CD4-positive, alpha-beta T cell (primary cell): ENCODE measurements around the gene HEXD. TPM values are rescaled to one million over a fixed set of nuclear protein-coding genes. Genes with fewer than 3 reads are reported as not detected.
"Not testable (repeated sequence)": the region's sequence is repeated elsewhere in the genome, so short reads cannot be mapped to it uniquely, and the experiment has no call there.

Experiments used
- ATAC-seq: fragments of 200-7000 bp; cut with Tn5 transposase; one replicate; pipeline ENCODE4 v1.10.0; 2022; ENCODE audit warnings: mild to moderate bottlenecking; ENCODE audit not compliant: poor library complexity
- CTCF ChIA-PET: fragments of 350-600 bp; sonication (Branson Sonifier 250); formaldehyde crosslinking; loops from one replicate; lab custom pipeline; 2021; ENCODE audit warnings: antibody characterized with exemption, inconsistent platforms; lab: Charles Lee
- POLR2A ChIA-PET: fragments of 350-600 bp; sonication (Branson Sonifier 250); formaldehyde crosslinking; loops from one replicate; lab custom pipeline; 2021; ENCODE audit warnings: antibody characterized with exemption, inconsistent platforms; lab: Charles Lee
- DNase-seq, 14 experiments: peaks; one replicate each; pipeline ENCODE4 v3.0.0-alpha.2; 2013 to 2020; ENCODE audit warnings: mixed read lengths in 2 of 14
- H3K27ac ChIP-seq, 2 donors: one replicate each; pipeline versions ENCODE4 v1.5.1 to v1.7.0; 2013; ENCODE audit warnings: low read length in 2 of 2, low read depth in 1 of 2, mild to moderate bottlenecking in 1 of 2
- H3K27me3 ChIP-seq, 2 experiments: 1 replicate in 1 of 2; 2 replicates in 1 of 2; pipeline versions ENCODE4 v1.6.1 to v1.7.0; 2013; ENCODE audit warnings: low read length in 2 of 2, control low read depth in 1 of 2, mild to moderate bottlenecking in 1 of 2, moderate library complexity in 1 of 2; ENCODE audit not compliant: insufficient read depth in 2 of 2, control insufficient read depth in 1 of 2
- H3K36me3 ChIP-seq: one replicate; pipeline ENCODE4 v1.6.1; 2013; ENCODE audit warnings: low read length, control low read depth; ENCODE audit not compliant: insufficient read depth
- H3K4me1 ChIP-seq: one replicate; pipeline ENCODE4 v1.6.1; 2013; ENCODE audit warnings: low read length, control low read depth; ENCODE audit not compliant: insufficient read depth
- H3K4me3 ChIP-seq: one replicate; pipeline ENCODE4 v1.5.1; 2013; ENCODE audit warnings: mild to moderate bottlenecking, low read length, moderate library complexity
- H3K9me3 ChIP-seq, 2 experiments: 1 replicate in 1 of 2; 2 replicates in 1 of 2; pipeline versions ENCODE4 v1.6.1 to v1.7.0; 2013; ENCODE audit warnings: low read length in 2 of 2, mild to moderate bottlenecking in 2 of 2, control low read depth in 1 of 2, moderate library complexity in 1 of 2; ENCODE audit not compliant: control insufficient read depth in 1 of 2, insufficient read depth in 1 of 2
- H3K27ac Mint-ChIP-seq: one replicate; pipeline ENCODE4 v1.8.0; 2020; ENCODE audit warnings: mixed read lengths
- H3K27me3 Mint-ChIP-seq: one replicate; pipeline ENCODE4 v1.8.0; 2021; ENCODE audit warnings: mixed read lengths
- H3K36me3 Mint-ChIP-seq: one replicate; pipeline ENCODE4 v1.8.0; 2021; ENCODE audit warnings: low read depth, mixed read lengths
- H3K4me1 Mint-ChIP-seq: one replicate; pipeline ENCODE4 v1.8.0; 2021; ENCODE audit warnings: low read depth, mixed read lengths
- H3K4me3 Mint-ChIP-seq: one replicate; pipeline ENCODE4 v1.8.0; 2020; ENCODE audit warnings: mild to moderate bottlenecking, mixed read lengths
- H3K9me3 Mint-ChIP-seq: one replicate; pipeline ENCODE4 v1.8.0; 2020; ENCODE audit warnings: mixed read lengths
- intact Hi-C, 2 experiments: fragments of 100-400 bp; cut with DNase I in 1 of 2; cut with micrococcal nuclease in 1 of 2; formaldehyde crosslinking; loops; one replicate each; pipeline versions ENCODE4 v1.15.1 to v1.9.0; 2023 to 2025; cut with DNase I, micrococcal nuclease
- total RNA-seq, 174 experiments: library from RNA in 2 of 174; stranded (reverse) in 2 of 174; gene quantifications; one replicate each; pipeline ENCODE4 v1.2.3 and lab custom pipeline; 2021 to 2026
- TF ChIP-seq, protein P1 (sequence below): fragments of 200-600 bp; IDR thresholded peaks from one replicate; pipeline ENCODE4 v1.8.0; 2022; ENCODE audit warnings: antibody characterized with exemption, mild to moderate bottlenecking

Gene HEXD
- total RNA-seq, 2 experiments from 2014 or later, result 27.8 to 31.2 TPM

DNA sequence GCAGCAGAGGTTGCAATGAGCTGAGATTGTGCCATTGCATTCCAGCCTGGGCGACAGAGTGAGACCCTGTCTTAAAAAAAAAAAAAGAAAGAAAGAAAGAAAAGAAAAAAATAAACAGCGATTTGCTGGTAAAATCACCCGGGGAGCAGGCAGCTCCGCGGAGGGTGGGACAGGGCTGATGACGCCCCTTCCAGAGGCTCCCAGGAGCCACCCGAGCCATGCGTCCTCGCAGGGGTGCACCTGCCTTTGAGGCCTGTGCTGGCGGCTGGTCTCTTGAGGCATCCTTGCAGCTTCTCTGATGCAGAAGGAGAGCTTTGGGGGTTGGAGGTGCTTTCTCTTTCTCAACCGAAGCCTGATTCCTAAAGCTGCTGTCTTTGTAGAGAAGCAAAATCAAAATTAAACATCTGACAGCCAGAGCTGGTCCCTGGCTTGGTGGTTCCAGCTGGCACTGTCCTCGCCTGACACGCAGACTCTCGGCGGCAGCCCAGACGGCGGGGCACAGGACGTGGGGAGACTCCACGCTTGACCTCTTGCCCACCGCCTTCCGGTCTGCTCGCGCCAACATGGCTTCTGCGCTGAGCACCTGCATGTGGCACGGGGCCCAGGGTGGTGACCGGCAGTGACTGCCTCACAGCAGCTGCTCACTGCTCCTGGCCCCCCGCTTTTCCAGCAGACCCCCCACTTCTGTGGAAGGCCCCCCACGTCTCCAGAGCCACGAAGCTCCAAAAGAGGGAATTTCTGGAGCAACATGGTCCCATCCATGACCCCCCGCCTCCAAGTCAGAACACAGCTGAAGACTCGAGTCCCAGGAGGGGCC, 40.0 kb upstream of the HEXD start:
- Histone ChIP-seq H3K27me3 (peaks cover 18 to 28% of the 10 kb centered on the region in 2 experiments), H3K4me3 (no peak overlapping the region), H3K27ac (no peak overlapping the region), H3K9me3 (peaks cover 0 to 9% of the 10 kb centered on the region in 2 experiments), H3K36me3 (no peaks in the 10 kb centered on the region), H3K4me1 (peaks cover 2% of the 10 kb centered on the region)
- Mint-ChIP-seq H3K27ac (no peak overlapping the region), H3K4me3 (no peak overlapping the region), H3K4me1 (no peaks in the 10 kb centered on the region), H3K27me3 (peaks cover 45% of the 10 kb centered on the region), H3K36me3 (no peaks in the 10 kb centered on the region), H3K9me3 (no peaks in the 10 kb centered on the region)
- ChIA-PET POLR2A (no interaction called here), CTCF (no interaction called here)
- TF ChIP-seq, protein P1, sequence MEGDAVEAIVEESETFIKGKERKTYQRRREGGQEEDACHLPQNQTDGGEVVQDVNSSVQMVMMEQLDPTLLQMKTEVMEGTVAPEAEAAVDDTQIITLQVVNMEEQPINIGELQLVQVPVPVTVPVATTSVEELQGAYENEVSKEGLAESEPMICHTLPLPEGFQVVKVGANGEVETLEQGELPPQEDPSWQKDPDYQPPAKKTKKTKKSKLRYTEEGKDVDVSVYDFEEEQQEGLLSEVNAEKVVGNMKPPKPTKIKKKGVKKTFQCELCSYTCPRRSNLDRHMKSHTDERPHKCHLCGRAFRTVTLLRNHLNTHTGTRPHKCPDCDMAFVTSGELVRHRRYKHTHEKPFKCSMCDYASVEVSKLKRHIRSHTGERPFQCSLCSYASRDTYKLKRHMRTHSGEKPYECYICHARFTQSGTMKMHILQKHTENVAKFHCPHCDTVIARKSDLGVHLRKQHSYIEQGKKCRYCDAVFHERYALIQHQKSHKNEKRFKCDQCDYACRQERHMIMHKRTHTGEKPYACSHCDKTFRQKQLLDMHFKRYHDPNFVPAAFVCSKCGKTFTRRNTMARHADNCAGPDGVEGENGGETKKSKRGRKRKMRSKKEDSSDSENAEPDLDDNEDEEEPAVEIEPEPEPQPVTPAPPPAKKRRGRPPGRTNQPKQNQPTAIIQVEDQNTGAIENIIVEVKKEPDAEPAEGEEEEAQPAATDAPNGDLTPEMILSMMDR, result no peak
- intact Hi-C loops, result no loop called here
- DNase-seq (no peak), ATAC-seq (no peak)

DNA sequence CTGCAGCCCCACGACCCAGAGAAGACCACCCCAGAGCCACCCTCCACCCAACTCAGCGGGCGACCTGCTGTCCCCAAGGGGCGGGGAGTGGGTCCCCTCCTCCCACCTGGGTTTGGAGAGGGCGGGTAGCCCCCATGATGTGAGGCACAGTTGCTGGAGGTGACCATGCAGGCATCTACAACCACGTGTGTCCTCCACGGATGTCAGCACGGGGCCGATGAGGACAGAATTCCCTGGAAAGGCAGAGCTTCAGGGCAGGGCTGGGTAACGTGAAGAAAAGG, 39.5 kb upstream of the HEXD start:
- Mint-ChIP-seq H3K4me1 (no peaks in the 10 kb centered on the region), H3K27me3 (peaks cover 40% of the 10 kb centered on the region), H3K36me3 (no peaks in the 10 kb centered on the region), H3K4me3 (no peak overlapping the region), H3K9me3 (no peaks in the 10 kb centered on the region), H3K27ac (no peak overlapping the region)
- DNase-seq, result no peak
- H3K9me3 ChIP-seq, result peaks cover 0 to 9% of the 10 kb centered on the region in 2 experiments
- ChIA-PET POLR2A (no interaction called here), CTCF (no interaction called here)
- TF ChIP-seq, protein P1, result no peak
- no peak overlapping the region for H3K4me3 ChIP-seq
- intact Hi-C loops, result no loop called here
- H3K4me1 ChIP-seq, result peaks cover 2% of the 10 kb centered on the region
- peaks cover 21 to 24% of the 10 kb centered on the region in 2 experiments for H3K27me3 ChIP-seq
- no peak for ATAC-seq
- H3K36me3 ChIP-seq, result no peaks in the 10 kb centered on the region
- no peak overlapping the region for H3K27ac ChIP-seq

DNA sequence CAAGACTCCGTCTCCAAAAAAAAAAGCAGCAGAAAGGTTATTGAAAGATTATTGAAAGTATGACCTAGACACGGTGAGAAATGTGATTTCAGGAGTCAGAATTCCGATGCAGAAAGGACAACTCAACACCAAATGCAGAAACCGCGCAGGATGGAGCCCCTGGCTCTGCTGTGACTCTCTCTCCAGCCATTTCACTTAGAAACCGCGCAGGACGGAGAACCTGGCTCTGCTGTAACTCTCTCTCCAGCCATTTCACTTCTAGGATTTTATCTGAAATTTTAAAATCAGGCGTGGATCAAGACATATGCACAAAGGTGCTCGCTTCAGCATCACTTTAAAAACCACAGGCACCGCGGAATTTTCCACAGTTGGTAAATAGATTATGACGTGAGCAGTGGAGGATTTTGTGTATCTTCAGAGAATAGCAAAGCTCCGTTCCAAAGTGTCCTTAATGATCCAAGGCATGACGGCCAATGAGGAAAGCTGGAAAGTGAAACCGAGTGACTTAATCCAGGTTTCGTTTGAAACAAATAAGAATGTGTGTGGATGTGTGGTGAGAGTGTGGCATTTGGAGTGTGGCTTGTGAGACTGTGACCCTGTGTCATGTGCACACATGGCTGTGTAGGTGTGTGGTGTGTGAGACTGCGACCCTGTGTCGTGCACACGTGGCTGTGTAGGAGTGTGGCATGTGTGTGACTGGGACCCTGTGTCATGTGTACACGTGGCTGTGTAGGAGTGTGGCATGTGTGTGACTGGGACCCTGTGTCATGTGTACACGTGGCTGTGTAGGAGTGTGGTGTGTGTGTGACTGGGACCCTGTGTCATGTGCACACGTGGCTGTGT, 37.1 kb upstream of the HEXD start:
- H3K27ac ChIP-seq, result no peak overlapping the region
- DNase-seq, result peak in 1 of 14 experiments; percentile 2
- H3K36me3 Mint-ChIP-seq, result no peaks in the 10 kb centered on the region
- H3K9me3 ChIP-seq, result peaks cover 0 to 10% of the 10 kb centered on the region in 2 experiments
- no peak for ATAC-seq
- peaks cover 33% of the 10 kb centered on the region for H3K27me3 Mint-ChIP-seq
- no peak overlapping the region for H3K27ac Mint-ChIP-seq
- no peak overlapping the region for H3K4me3 ChIP-seq
- H3K4me3 Mint-ChIP-seq, result no peak overlapping the region
- TF ChIP-seq, protein P1, result no peak
- no peaks in the 10 kb centered on the region for H3K36me3 ChIP-seq
- peaks cover 2% of the 10 kb centered on the region for H3K4me1 ChIP-seq
- H3K27me3 ChIP-seq, result peaks cover 24 to 30% of the 10 kb centered on the region in 2 experiments
- POLR2A ChIA-PET, result no interaction called here
- no peaks in the 10 kb centered on the region for H3K4me1 Mint-ChIP-seq
- intact Hi-C loops, result no loop called here
- no peaks in the 10 kb centered on the region for H3K9me3 Mint-ChIP-seq
- CTCF ChIA-PET, result no interaction called here

DNA sequence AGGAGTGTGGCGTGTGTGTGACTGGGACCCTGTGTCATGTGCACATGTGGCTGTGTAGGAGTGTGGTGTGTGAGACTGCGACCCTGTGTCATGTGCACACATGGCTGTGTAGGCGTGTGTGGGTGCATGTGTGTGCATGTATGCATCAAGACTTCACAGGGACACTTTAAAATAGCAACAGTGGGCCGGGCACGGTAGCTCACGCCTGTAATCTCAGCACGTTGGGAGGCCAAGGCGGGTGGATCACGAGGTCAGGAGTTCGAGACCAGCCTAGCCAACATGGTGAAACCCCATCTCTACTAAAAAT, 36.5 kb upstream of the HEXD start:
- ATAC-seq, DNase-seq, CTCF ChIA-PET: not testable (repeated sequence)

More for the DNA sequence above, 36.5 kb upstream of the HEXD start:
- H3K27ac Mint-ChIP-seq, intact Hi-C loops, H3K4me3 ChIP-seq, H3K36me3 ChIP-seq, H3K27ac ChIP-seq, H3K36me3 Mint-ChIP-seq, POLR2A ChIA-PET, H3K4me1 ChIP-seq, H3K4me3 Mint-ChIP-seq, H3K9me3 Mint-ChIP-seq, H3K4me1 Mint-ChIP-seq: not testable (repeated sequence)
- H3K27me3 ChIP-seq, result peaks cover 23 to 26% of the 10 kb centered on the region in 2 experiments
- peaks cover 0 to 10% of the 10 kb centered on the region in 2 experiments for H3K9me3 ChIP-seq
- H3K27me3 Mint-ChIP-seq, result peaks cover 28% of the 10 kb centered on the region
